Sigmoid colon (tissue), 4 donors: Measurements from ENCODE around the gene HSD11B2.

Experiments
- CTCF ChIP-seq, 4 experiments: fragments of 450-650 bp in 3 of 4; fragments of 200-600 bp in 1 of 4; IDR thresholded peaks; one replicate each; pipeline ENCODE4 v1.5.1; 2016 to 2019; ENCODE audit warnings: antibody characterized with exemption in 4 of 4, mild to moderate bottlenecking in 3 of 4, moderate library complexity in 2 of 4
- POLR2A ChIP-seq, 2 donors: fragments of 450-650 bp; IDR thresholded peaks; one replicate each; pipeline ENCODE4 v1.6.1; 2016; ENCODE audit warnings: antibody characterized with exemption in 2 of 2, mild to moderate bottlenecking in 2 of 2, moderate library complexity in 2 of 2
- POLR2AphosphoS5 ChIP-seq, 4 donors: sonication (generic); formaldehyde crosslinking; IDR thresholded peaks; one replicate each; pipeline ENCODE4 v1.6.1; 2017; ENCODE audit warnings: antibody characterized with exemption in 4 of 4

- TF ChIP-seq CTCF (IDR thresholded peaks at IDR 0.05) (no peak), POLR2AphosphoS5 (IDR thresholded peaks at IDR 0.05) (no peak), POLR2A (IDR thresholded peaks at IDR 0.05) (no peak)
Measured at GRCh38 chr16:67426022-67426421, 4.9 kb upstream of the HSD11B2 start.
